Cerebellar nuclear complex (tissue), 1 donor: Measurements from ENCODE around the gene STPG2.

Experiments used
- DNase-seq, 2 experiments: peaks; one replicate each; lab custom pipeline; 2025; lab: John Stamatoyannopoulos, UW

Gene STPG2

GRCh38 chr4:97812768-97813167, 330.5 kb downstream of the STPG2 start:
- no peak for DNase-seq

- DNase-seq: no peak
Measured at GRCh38 chr4:97786306-97786920, 356.9 kb downstream of the STPG2 start.

- DNase-seq: no peak
Measured at GRCh38 chr4:97778174-97778573, 365.1 kb downstream of the STPG2 start.

GRCh38 chr4:97774347-97774989, 368.8 kb downstream of the STPG2 start:
- DNase-seq: no peak

GRCh38 chr4:97770222-97770621, 373.1 kb downstream of the STPG2 start:
- DNase-seq: no peak

GRCh38 chr4:97762115-97762512, 381.2 kb downstream of the STPG2 start:
- DNase-seq: no peak

GRCh38 chr4:97761445-97762114, 381.7 kb downstream of the STPG2 start:
- DNase-seq: no peak

- DNase-seq: no peak
Measured at GRCh38 chr4:97759785-97760184, 383.5 kb downstream of the STPG2 start.

GRCh38 chr4:97752599-97752998, 390.7 kb downstream of the STPG2 start:
- DNase-seq: no peak

GRCh38 chr4:97747945-97748344, 395.3 kb downstream of the STPG2 start:
- DNase-seq: no peak

GRCh38 chr4:97720869-97721432, 422.3 kb downstream of the STPG2 start:
- no peak for DNase-seq

GRCh38 chr4:97691111-97691605, 452.1 kb downstream of the STPG2 start:
- no peak for DNase-seq

GRCh38 chr4:97670703-97671269, 472.5 kb downstream of the STPG2 start:
- DNase-seq: no peak

- no peak for DNase-seq
Measured at GRCh38 chr4:97665553-97665952, 477.7 kb downstream of the STPG2 start.

GRCh38 chr4:97664741-97665140, 478.5 kb downstream of the STPG2 start:
- no peak for DNase-seq

- no peak for DNase-seq
Measured at GRCh38 chr4:97662133-97662532, 481.1 kb downstream of the STPG2 start.

- DNase-seq: no peak
Measured at GRCh38 chr4:97656044-97656720, 487.1 kb downstream of the STPG2 start.

GRCh38 chr4:97653701-97654100, 489.6 kb downstream of the STPG2 start:
- DNase-seq: no peak

GRCh38 chr4:97646997-97647396, 496.3 kb downstream of the STPG2 start:
- no peak for DNase-seq

GRCh38 chr4:97645071-97645821, 498.0 kb downstream of the STPG2 start:
- no peak for DNase-seq

GRCh38 chr4:97643179-97643578, 500.1 kb downstream of the STPG2 start:
- no peak for DNase-seq
